ENCODE measurements around the gene PPP1R7. TPM values are rescaled to one million over a fixed set of nuclear protein-coding genes. Genes with fewer than 3 reads are reported as not detected.

PPP1R7 gene
- total RNA-seq, 1 donor from 2014 or later, result 51.1 TPM

DNA sequence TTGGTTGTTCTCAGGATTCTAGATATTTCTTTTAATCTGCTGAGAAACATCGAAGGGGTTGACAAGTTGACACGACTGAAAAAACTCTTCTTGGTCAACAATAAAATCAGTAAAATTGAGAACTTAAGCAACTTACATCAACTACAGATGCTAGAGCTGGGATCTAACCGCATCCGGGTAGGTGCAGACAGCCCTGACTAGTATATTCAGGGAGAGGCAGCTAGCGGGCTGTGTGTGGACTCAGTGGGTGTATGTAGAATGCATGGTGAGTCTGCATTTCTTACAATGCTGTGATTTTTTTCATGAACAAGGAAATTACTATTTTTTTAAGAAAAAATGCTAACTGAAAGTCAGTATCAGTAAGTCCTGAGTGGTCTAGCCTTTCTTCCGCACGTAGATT, 10.1 kb downstream of the PPP1R7 start:
- no peak overlapping the region for H3K27ac ChIP-seq
- no peaks in the 10 kb centered on the region for H3K9me3 ChIP-seq
- intact Hi-C loops (cut with DNase I), result no loop called here
- H3K4me1 ChIP-seq, result peaks cover 19% of the 10 kb centered on the region
- H3K36me3 ChIP-seq, result peaks cover 0 to 33% of the 10 kb centered on the region in 2 donors
- H3K4me3 ChIP-seq, result no peak overlapping the region
- H3K27me3 ChIP-seq, result no peaks in the 10 kb centered on the region
- DNase-seq (ENCODE audit: extremely low spot score in 2 of 2), result no peak
- TF ChIP-seq POLR2A (IDR thresholded peaks at IDR 0.05) (no peak), POLR2AphosphoS5 (IDR thresholded peaks at IDR 0.05; ENCODE audit: insufficient read depth in 1 of 2, low read depth in 1 of 2) (no peak)
- TF ChIP-seq, protein P1, sequence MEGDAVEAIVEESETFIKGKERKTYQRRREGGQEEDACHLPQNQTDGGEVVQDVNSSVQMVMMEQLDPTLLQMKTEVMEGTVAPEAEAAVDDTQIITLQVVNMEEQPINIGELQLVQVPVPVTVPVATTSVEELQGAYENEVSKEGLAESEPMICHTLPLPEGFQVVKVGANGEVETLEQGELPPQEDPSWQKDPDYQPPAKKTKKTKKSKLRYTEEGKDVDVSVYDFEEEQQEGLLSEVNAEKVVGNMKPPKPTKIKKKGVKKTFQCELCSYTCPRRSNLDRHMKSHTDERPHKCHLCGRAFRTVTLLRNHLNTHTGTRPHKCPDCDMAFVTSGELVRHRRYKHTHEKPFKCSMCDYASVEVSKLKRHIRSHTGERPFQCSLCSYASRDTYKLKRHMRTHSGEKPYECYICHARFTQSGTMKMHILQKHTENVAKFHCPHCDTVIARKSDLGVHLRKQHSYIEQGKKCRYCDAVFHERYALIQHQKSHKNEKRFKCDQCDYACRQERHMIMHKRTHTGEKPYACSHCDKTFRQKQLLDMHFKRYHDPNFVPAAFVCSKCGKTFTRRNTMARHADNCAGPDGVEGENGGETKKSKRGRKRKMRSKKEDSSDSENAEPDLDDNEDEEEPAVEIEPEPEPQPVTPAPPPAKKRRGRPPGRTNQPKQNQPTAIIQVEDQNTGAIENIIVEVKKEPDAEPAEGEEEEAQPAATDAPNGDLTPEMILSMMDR (IDR thresholded peaks at IDR 0.05), result no peak

DNA sequence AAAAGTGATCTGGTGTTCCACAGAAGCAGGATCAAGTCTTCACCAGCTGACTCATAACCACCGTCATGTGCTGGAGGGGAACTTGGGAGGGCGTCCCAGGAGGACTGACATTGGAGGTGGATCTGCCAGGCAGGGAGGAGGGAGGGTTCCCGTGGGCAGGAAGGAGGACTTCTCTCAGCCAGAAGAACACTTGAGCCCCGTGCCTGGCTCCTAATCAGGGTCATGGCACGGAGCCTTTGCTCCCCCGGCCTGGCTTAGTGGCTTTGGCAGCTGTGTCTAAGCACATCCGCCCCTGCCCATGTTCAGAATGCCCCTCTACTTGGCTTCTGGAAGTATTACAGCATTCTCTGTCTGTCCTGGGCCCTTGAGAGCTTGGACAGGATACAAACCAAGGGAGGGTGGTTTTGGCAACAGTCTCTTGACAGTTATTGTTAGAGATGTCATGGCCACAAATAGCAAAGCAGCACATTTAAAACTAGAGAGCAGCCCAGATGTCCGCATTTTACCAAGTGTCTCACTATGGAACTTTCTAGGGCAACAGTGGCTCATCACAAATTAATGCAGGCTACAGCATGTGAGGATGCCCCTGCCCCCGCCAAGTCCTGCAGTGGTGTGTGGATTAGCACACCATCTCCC, 11.5 kb downstream of the PPP1R7 start:
- peak in 1 of 2 donors; percentile 95 for DNase-seq (ENCODE audit: extremely low spot score in 2 of 2)
- Histone ChIP-seq H3K27ac (peak overlapping the region; percentile 76), H3K9me3 (no peaks in the 10 kb centered on the region), H3K36me3 (peaks cover 0 to 47% of the 10 kb centered on the region in 2 donors), H3K4me3 (peak overlapping the region in 1 of 2 donors; percentile 20), H3K27me3 (no peaks in the 10 kb centered on the region), H3K4me1 (peaks cover 19% of the 10 kb centered on the region)
- intact Hi-C loops (cut with DNase I), result no loop called here
- TF ChIP-seq POLR2AphosphoS5 (IDR thresholded peaks at IDR 0.05; ENCODE audit: insufficient read depth in 1 of 2, low read depth in 1 of 2) (peak; percentile 45 to 90), POLR2A (IDR thresholded peaks at IDR 0.05) (no peak)
- TF ChIP-seq, protein P1 (IDR thresholded peaks at IDR 0.05), result no peak

DNA sequence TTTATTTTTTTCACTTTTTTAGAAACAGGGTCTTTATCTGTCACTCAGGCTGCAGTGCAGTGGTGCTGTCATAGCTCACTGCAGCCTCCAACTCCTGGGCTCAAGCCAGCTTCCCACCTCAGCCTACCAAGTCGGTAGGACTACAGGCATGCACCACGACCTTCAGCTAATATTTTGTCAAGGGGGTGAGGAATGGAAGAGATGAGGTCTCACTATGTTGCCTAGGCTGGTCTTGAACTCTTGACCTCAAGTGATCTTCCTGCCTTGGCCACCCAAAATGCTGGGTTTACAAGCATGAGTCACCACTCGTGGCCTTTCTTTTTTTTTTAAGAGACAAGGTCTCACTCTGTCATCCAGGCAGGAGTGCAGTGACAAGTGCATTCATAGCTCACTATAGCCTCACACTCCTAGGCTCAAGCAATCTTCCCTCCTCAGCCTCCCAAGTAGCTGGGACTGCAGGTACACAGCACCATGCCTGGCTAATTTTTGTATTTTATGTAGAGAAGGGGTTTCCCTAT, 13.4 kb downstream of the PPP1R7 start:
- H3K27ac ChIP-seq, result no peak overlapping the region
- H3K36me3 ChIP-seq, result peaks cover 0 to 57% of the 10 kb centered on the region in 2 donors
- no peak overlapping the region for H3K4me3 ChIP-seq
- intact Hi-C loops (cut with DNase I), result no loop called here
- peaks cover 19% of the 10 kb centered on the region for H3K4me1 ChIP-seq
- no peaks in the 10 kb centered on the region for H3K9me3 ChIP-seq
- DNase-seq (ENCODE audit: extremely low spot score in 2 of 2), result no peak
- no peaks in the 10 kb centered on the region for H3K27me3 ChIP-seq
- TF ChIP-seq, protein P1 (IDR thresholded peaks at IDR 0.05), result no peak
- TF ChIP-seq POLR2AphosphoS5 (IDR thresholded peaks at IDR 0.05; ENCODE audit: insufficient read depth in 1 of 2, low read depth in 1 of 2) (no peak), POLR2A (IDR thresholded peaks at IDR 0.05) (no peak)

DNA sequence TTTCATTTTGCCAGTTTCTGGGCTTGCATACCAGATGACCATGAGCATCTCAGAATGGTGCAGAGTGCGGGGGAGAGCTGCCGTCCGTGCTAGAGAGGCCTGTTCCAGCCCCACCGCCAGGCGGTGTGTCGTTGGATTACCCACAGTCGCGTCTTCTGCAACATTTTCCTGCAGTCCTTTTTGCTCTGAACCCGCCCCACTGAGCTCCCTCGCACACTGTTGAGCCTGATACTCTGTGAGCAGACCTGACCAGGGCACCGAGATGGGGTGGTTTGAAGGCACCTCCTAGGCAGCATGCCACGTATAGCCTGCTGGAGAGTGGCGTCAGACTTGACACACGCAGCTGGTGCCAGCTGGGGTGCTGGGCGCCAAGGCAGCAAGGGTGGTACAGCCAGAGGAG, 18.1 kb downstream of the PPP1R7 start:
- intact Hi-C loops (cut with DNase I), result no loop called here
- Histone ChIP-seq H3K4me3 (no peak overlapping the region), H3K36me3 (peaks cover 0 to 72% of the 10 kb centered on the region in 2 donors), H3K9me3 (no peaks in the 10 kb centered on the region), H3K27ac (no peak overlapping the region), H3K4me1 (no peaks in the 10 kb centered on the region), H3K27me3 (no peaks in the 10 kb centered on the region)
- no peak for DNase-seq (ENCODE audit: extremely low spot score in 2 of 2)
- TF ChIP-seq, protein P1 (IDR thresholded peaks at IDR 0.05), result no peak
- TF ChIP-seq POLR2AphosphoS5 (IDR thresholded peaks at IDR 0.05; ENCODE audit: insufficient read depth in 1 of 2, low read depth in 1 of 2) (no peak), POLR2A (IDR thresholded peaks at IDR 0.05) (no peak)

DNA sequence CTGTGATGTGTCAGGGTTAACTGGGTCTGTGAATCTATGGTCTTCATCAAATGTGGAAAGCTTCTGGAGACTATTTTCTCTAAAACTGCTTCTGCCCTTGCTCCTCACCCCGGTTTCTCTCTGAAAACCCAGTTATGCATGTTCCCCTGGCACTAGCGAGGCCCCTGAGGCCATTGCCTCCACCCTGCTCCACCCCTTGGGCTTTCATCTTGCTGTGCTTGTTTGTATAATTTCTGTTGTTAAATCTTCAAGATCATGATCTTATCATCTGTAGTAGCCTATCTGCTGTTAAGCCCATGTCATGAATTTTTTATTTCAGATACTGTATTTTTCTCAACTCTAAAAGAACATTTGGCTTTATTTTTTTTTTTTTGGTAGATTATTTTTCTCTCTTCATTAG, 23.3 kb downstream of the PPP1R7 start:
- TF ChIP-seq, protein P1 (IDR thresholded peaks at IDR 0.05), result no peak
- no peak for TF ChIP-seq POLR2AphosphoS5 (IDR thresholded peaks at IDR 0.05; ENCODE audit: insufficient read depth in 1 of 2, low read depth in 1 of 2)
- TF ChIP-seq POLR2A (IDR thresholded peaks at IDR 0.05), result no peak
- Histone ChIP-seq H3K4me3 (no peak overlapping the region), H3K27ac (no peak overlapping the region), H3K27me3 (no peaks in the 10 kb centered on the region), H3K4me1 (no peaks in the 10 kb centered on the region), H3K36me3 (peaks cover 0 to 48% of the 10 kb centered on the region in 2 donors), H3K9me3 (no peaks in the 10 kb centered on the region)
- intact Hi-C loops (cut with DNase I), result no loop called here
- no peak for DNase-seq (ENCODE audit: extremely low spot score in 2 of 2)

All from vagina (tissue), 2 donors.